Pancreas (tissue), 10 donors: Measurements from ENCODE around the gene WNT16. TPM values are rescaled to one million over a fixed set of nuclear protein-coding genes. Genes with fewer than 3 reads are reported as not detected.

Experiments used
- ATAC-seq, 4 donors: fragments of 200-7000 bp; cut with Tn5 transposase; one replicate each; pipeline versions ENCODE4 v1.8.0 to v1.9.1; 2020; ENCODE audit warnings: mild to moderate bottlenecking in 4 of 4, moderate library complexity in 4 of 4
- DNase-seq, 6 donors: peaks; one replicate each; pipeline ENCODE4 v3.0.0-alpha.2; 2020
- FAIRE-seq: peaks from 2 replicates; lab custom pipeline; 2012; peaks lifted over from hg19 to GRCh38; lab: Jason Lieb, UNC
- H3K27ac ChIP-seq, 4 donors: fragments of 200-600 bp; sonication (generic); 1 replicate in 3 of 4; 2 replicates in 1 of 4; pipeline versions ENCODE4 v1.5.0 to v1.8.0; 2020
- H3K27me3 ChIP-seq, 4 donors: fragments of 200-600 bp; one replicate each; pipeline ENCODE4 v1.8.0; 2021
- H3K36me3 ChIP-seq, 3 donors: fragments of 200-600 bp; sonication (generic) in 1 of 3; one replicate each; pipeline versions ENCODE4 v1.5.0 to v1.8.0; 2020 to 2021
- H3K4me1 ChIP-seq, 3 donors: fragments of 200-600 bp; one replicate each; pipeline ENCODE4 v1.8.0; 2021
- H3K4me3 ChIP-seq, 4 donors: fragments of 200-600 bp; sonication (generic) in 2 of 4; one replicate each; pipeline versions ENCODE4 v1.5.0 to v1.8.0; 2020 to 2021
- H3K9me3 ChIP-seq, 4 donors: fragments of 200-600 bp; one replicate each; pipeline ENCODE4 v1.8.0; 2021
- CTCF ChIP-seq, 4 donors: fragments of 200-600 bp; sonication (generic) in 3 of 4; IDR thresholded peaks; one replicate each; pipeline versions ENCODE4 v1.5.0 to v1.8.0; 2021; ENCODE audit warnings: antibody characterized with exemption in 4 of 4
- WGBS, 2 donors: extraction: QIAGEN DNeasy Blood & Tissue Kit; methylation state at CpG; one replicate each; pipeline ENCODE4 v1.1.7; 2013; 5-methylcytosine and 5-hydroxymethylcytosine counted together
- intact Hi-C, 3 donors: fragments of 100-400 bp; cut with DNase I; formaldehyde crosslinking; loops; one replicate each; pipeline versions ENCODE4 v1.11.1 to v1.14.2; 2022
- polyA plus RNA-seq, 2 donors: library from polyadenylated mRNA; stranded (reverse); fragments of 200-250 nt; gene quantifications; one replicate each; pipeline ENCODE4 v1.2.3, GENCODE V29; 2013
- total RNA-seq, 6 donors: library from RNA; stranded (reverse); fragmentation: NEBNext Ultra II Directional in 4 of 6; extraction: Animal tissue kit (Norgen Biotek cat#: 25700) in 4 of 6; gene quantifications; one replicate each; pipeline versions ENCODE4 v1.2.1 to v1.2.4, GENCODE V29; 2021 to 2023
- donor health status: healthy with polysubstance abuse.
- donor health status: DM: no; HTN: no; CAD: no; lungs with moderate emphysema.
- donor health status: DM: no; HTN: no; CAD: no.
- donor health status: control.
- donor health status: control.
- donor health status: Bipolar disorder and iron deficiency.
- donor health status: DM: yes; HTN: yes; CAD: no.
- donor health status: DM: no; HTN: no; CAD: no.
- donor health status: DM: no; HTN: no; CAD: no.
- donor health status: DM: yes; HTN: yes; CAD: no.

Gene WNT16
- total and polyA plus RNA-seq, 8 donors, result 0.05 to 0.06 TPM; not detected in 6

- peaks cover 0 to 16% (median 9%) of the 10 kb centered on the region in 3 donors for H3K4me1 ChIP-seq
- WGBS, 2 donors, result 91 to 92% methylated on average over 2 of the region's 2 CpGs
- intact Hi-C loops, result no loop called here
- H3K4me3 ChIP-seq, result no peak overlapping the region
- FAIRE-seq, result no peak
- H3K27ac ChIP-seq, result no peak overlapping the region
- DNase-seq, result no peak
- ATAC-seq, result no peak
- no peaks in the 10 kb centered on the region for H3K27me3 ChIP-seq
- H3K36me3 ChIP-seq, result peaks cover 0 to 7% (median 3%) of the 10 kb centered on the region in 3 donors
- no peaks in the 10 kb centered on the region for H3K9me3 ChIP-seq
- no peak for TF ChIP-seq CTCF (IDR thresholded peaks at IDR 0.05)
These were observed 48.2 kb downstream of the WNT16 start for GRCh38 chr7:121376979-121377378.

DNA sequence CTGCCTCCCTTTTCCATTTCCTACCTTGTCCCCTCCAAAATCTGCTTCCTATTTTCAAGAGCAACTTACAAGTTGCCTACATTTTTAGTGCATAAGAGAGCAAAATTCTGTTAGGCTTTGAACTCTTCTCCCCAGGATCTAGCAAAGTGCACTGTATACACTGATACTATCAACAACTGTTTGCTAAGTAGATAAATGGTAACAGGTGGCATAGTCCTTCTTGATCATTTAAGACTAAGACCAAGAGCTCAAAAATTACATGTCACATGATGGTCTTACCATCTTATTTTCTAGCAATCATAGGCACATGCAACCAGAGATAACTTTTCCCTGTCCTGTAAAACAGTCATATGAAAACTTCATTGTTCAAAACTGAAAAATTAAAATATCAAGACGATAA lies 51.1 kb downstream of the WNT16 start:
- Histone ChIP-seq H3K36me3 (peaks cover 0 to 7% (median 3%) of the 10 kb centered on the region in 3 donors), H3K27ac (no peak overlapping the region), H3K9me3 (no peaks in the 10 kb centered on the region), H3K4me3 (no peak overlapping the region), H3K27me3 (no peaks in the 10 kb centered on the region), H3K4me1 (peaks cover 9 to 38% (median 25%) of the 10 kb centered on the region in 3 donors)
- FAIRE-seq (no peak), DNase-seq (no peak), ATAC-seq (no peak)
- WGBS, 2 donors, result 84 to 88% methylated on average over 1 of the region's 1 CpG
- TF ChIP-seq CTCF (IDR thresholded peaks at IDR 0.05), result no peak
- intact Hi-C loops, result no loop called here

GRCh38 chr7:121382473-121382872 lies 53.7 kb downstream of the WNT16 start:
- H3K27ac ChIP-seq, result no peak overlapping the region
- DNase-seq (no peak), FAIRE-seq (peak; percentile 53), ATAC-seq (no peak)
- H3K4me3 ChIP-seq, result no peak overlapping the region
- peaks cover 0 to 7% (median 3%) of the 10 kb centered on the region in 3 donors for H3K36me3 ChIP-seq
- no peaks in the 10 kb centered on the region for H3K27me3 ChIP-seq
- intact Hi-C loops, result no loop called here
- peaks cover 27 to 50% (median 40%) of the 10 kb centered on the region in 3 donors for H3K4me1 ChIP-seq
- no peaks in the 10 kb centered on the region for H3K9me3 ChIP-seq
- no peak for TF ChIP-seq CTCF (IDR thresholded peaks at IDR 0.05)

DNA sequence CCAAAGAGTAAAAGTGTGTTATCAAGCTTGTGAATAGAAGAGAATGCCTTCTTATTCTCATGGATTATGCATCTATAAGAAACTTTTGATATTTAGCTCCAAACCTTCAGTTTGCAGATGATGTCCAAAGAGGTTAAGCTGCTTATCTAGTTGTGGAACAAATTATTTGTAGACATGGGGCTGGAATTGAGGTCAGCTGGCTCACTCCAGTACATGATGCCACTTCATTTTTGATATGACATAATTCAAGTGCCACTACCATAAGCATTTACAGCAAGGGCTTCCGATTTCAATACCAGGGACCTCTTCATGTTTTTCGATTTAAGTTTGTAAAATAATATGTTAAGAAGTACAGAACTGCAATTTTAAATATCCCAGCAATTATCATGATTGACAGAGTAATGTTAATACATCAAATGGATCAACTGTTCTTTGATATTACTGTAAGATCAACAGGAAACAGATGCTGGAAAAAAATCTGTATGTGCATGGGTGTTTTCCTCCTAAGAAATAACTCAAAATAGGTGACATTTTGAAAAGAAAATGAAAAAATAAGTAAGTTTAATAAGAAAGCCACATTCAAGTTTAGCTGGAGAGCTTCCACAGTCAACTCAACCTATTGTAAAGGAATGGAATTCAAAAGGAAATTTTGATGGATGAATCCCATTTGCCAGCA lies 54.6 kb downstream of the WNT16 start:
- Histone ChIP-seq H3K9me3 (no peaks in the 10 kb centered on the region), H3K4me1 (peaks cover 27 to 50% (median 40%) of the 10 kb centered on the region in 3 donors), H3K36me3 (peaks cover 0 to 2% (median 0%) of the 10 kb centered on the region in 3 donors), H3K27ac (peak overlapping the region in 3 of 4 donors; percentile 3 to 61 (median 25)), H3K27me3 (no peaks in the 10 kb centered on the region), H3K4me3 (no peak overlapping the region)
- DNase-seq (no peak), ATAC-seq (no peak), FAIRE-seq (no peak)
- no peak for TF ChIP-seq CTCF (IDR thresholded peaks at IDR 0.05)
- intact Hi-C loops, result no loop called here
- WGBS, 2 donors, result 83 to 84% methylated on average over 2 of the region's 2 CpGs

- H3K4me3 ChIP-seq, result no peak overlapping the region
- no peaks in the 10 kb centered on the region for H3K9me3 ChIP-seq
- H3K36me3 ChIP-seq, result no peaks in the 10 kb centered on the region
- intact Hi-C loops, result no loop called here
- H3K27ac ChIP-seq, result peak overlapping the region in 3 of 4 donors; percentile 3 to 61 (median 25)
- H3K27me3 ChIP-seq, result no peaks in the 10 kb centered on the region
- FAIRE-seq, result no peak
- H3K4me1 ChIP-seq, result peaks cover 30 to 50% (median 40%) of the 10 kb centered on the region in 3 donors
- peak; percentile 83 to 94 (median 90) for ATAC-seq
- WGBS, 2 donors, result 24 to 30% methylated on average over 2 of the region's 2 CpGs
- DNase-seq, result no peak
- no peak for TF ChIP-seq CTCF (IDR thresholded peaks at IDR 0.05)
These were observed 55.5 kb downstream of the WNT16 start for GRCh38 chr7:121384265-121384664.
